ENCODE results near the gene PGM5.

GRCh38 chr9:68426755-68427154 is 70.3 kb downstream of the PGM5 start:
- TF ChIP-seq CTCF (conservative IDR thresholded peaks at IDR 0.05): no peak
- TF ChIP-seq EZH2 (IDR thresholded peaks at IDR 0.05; ENCODE audit: low read depth): no peak
